Head of caudate nucleus (tissue), 42 donors: ENCODE results near the gene PLEKHJ1.
A peak's percentile ranks its signal among the peaks of the same experiment; 100 is the strongest.

Experiments
- DNase-seq, 42 donors: peaks; one replicate each; pipeline versions ENCODE4 v3.0.0 to v3.0.0-alpha.2; 2020 to 2021; ENCODE audit warnings: mixed read lengths in 7 of 42
- intact Hi-C: fragments of 100-400 bp; cut with DNase I; formaldehyde crosslinking; loops from one replicate; pipeline ENCODE4 v1.15.0; 2022

PLEKHJ1 gene

GRCh38 chr19:2271234-2272103 is 35.3 kb upstream of the PLEKHJ1 start:
- DNase-seq, result peak in 2 of 42 donors; percentile 16 to 19
- intact Hi-C loops, result loop anchor here (2.0 to 5.0 kb wide), 2 partner anchors 35 to 46 kb away; partner anchors contain the start of genes PLEKHJ1 and SF3A2

- intact Hi-C loops, result loop anchor here (5.0 kb wide), 1 partner anchor 47 kb away; no protein-coding TSS in a partner anchor
- peak; percentile 30 to 88 (median 74) for DNase-seq
These were observed 34.5 kb upstream of the PLEKHJ1 start for GRCh38 chr19:2270423-2271233.

GRCh38 chr19:2270157-2270422 is 34.0 kb upstream of the PLEKHJ1 start:
- DNase-seq, result peak in 5 of 42 donors; percentile 12 to 62 (median 30)
- intact Hi-C loops, result loop anchor here (5.0 kb wide), 1 partner anchor 47 kb away; no protein-coding TSS in a partner anchor

GRCh38 chr19:2269244-2270156 is 33.4 kb upstream of the PLEKHJ1 start:
- peak; percentile 94 to 99 (median 98) for DNase-seq
- intact Hi-C loops, result loop anchor here (5.0 kb wide), 1 partner anchor 48 kb away; no protein-coding TSS in a partner anchor

- intact Hi-C loops, result no loop called here
These were observed 32.7 kb upstream of the PLEKHJ1 start for GRCh38 chr19:2268861-2269243.

GRCh38 chr19:2268480-2268830 is 32.3 kb upstream of the PLEKHJ1 start:
- intact Hi-C loops, result no loop called here
- DNase-seq, result no peak

More at GRCh38 chr19:2268861-2269243, 32.7 kb upstream of the PLEKHJ1 start:
- no peak for DNase-seq

- peak; percentile 42 to 82 (median 70) for DNase-seq
- intact Hi-C loops, result no loop called here
These were observed 30.3 kb upstream of the PLEKHJ1 start for GRCh38 chr19:2266183-2266993.

GRCh38 chr19:2261438-2262172 is 25.5 kb upstream of the PLEKHJ1 start:
- DNase-seq, result peak in 9 of 42 donors; percentile 28 to 72 (median 37)
- intact Hi-C loops, result no loop called here

GRCh38 chr19:2260341-2260805 is 24.2 kb upstream of the PLEKHJ1 start:
- intact Hi-C loops, result no loop called here
- DNase-seq, result no peak

- intact Hi-C loops, result no loop called here
- DNase-seq, result no peak
These were observed 23.2 kb upstream of the PLEKHJ1 start for GRCh38 chr19:2259336-2259735.

GRCh38 chr19:2255982-2256685 is 20.0 kb upstream of the PLEKHJ1 start, which contains the start of gene JSRP1:
Gene JSRP1, minus strand, starts transcription at chr19:2256417. Its CDS starts 1,103 bp downstream, at chr19:2255314.
- intact Hi-C loops, result no loop called here
- DNase-seq, result no peak

GRCh38 chr19:2255112-2255845 is 19.1 kb upstream of the PLEKHJ1 start:
- intact Hi-C loops, result no loop called here
- DNase-seq, result no peak

- intact Hi-C loops, result no loop called here
- no peak for DNase-seq
These were observed 18.1 kb upstream of the PLEKHJ1 start for GRCh38 chr19:2254064-2254872.

- intact Hi-C loops, result no loop called here
- DNase-seq, result peak in 7 of 42 donors; percentile 41 to 67 (median 53)
These were observed 17.3 kb upstream of the PLEKHJ1 start for GRCh38 chr19:2253106-2254063.
